CD14-positive monocyte (primary cell): Measurements from ENCODE around the gene CHPT1. TPM values are rescaled to one million over a fixed set of nuclear protein-coding genes. Genes with fewer than 3 reads are reported as not detected.
A peak's percentile ranks its signal among the peaks of the same experiment; 100 is the strongest.

Source experiments
- DNase-seq, 3 donors: peaks; one replicate each; pipeline ENCODE4 v3.0.0-alpha.2; 2011 to 2022
- H2AFZ ChIP-seq: 2 replicates; pipeline ENCODE4 v1.6.0; 2012; ENCODE audit warnings: mild to moderate bottlenecking, low read depth, low read length, inconsistent platforms; ENCODE audit not compliant: insufficient read depth, poor library complexity, severe bottlenecking
- H3K27ac ChIP-seq, 2 donors: 1 replicate in 1 of 2; 2 replicates in 1 of 2; pipeline ENCODE4 v1.5.1; 2012 to 2013; ENCODE audit warnings: low read length in 2 of 2, control low read depth in 1 of 2, inconsistent platforms in 1 of 2, low read depth in 1 of 2, mild to moderate bottlenecking in 1 of 2
- H3K27me3 ChIP-seq, 2 donors: one replicate each; pipeline versions ENCODE4 v1.6.0 to v1.6.1; 2011 to 2013; ENCODE audit warnings: low read length in 2 of 2; ENCODE audit not compliant: control insufficient read depth in 2 of 2, insufficient read depth in 2 of 2
- H3K36me3 ChIP-seq, 2 donors: replicated peaks in 1 of 2; 1 replicate in 1 of 2; 2 replicates in 1 of 2; pipeline versions ENCODE4 v1.5.1 to v1.6.1; 2012 to 2013; ENCODE audit warnings: low read length in 2 of 2, control low read depth in 1 of 2, inconsistent platforms in 1 of 2, mild to moderate bottlenecking in 1 of 2; ENCODE audit not compliant: insufficient read depth in 2 of 2, control insufficient read depth in 1 of 2
- H3K4me1 ChIP-seq, 2 donors: 1 replicate in 1 of 2; 2 replicates in 1 of 2; pipeline versions ENCODE4 v1.5.1 to v1.6.1; 2012 to 2013; ENCODE audit warnings: low read length in 2 of 2, control low read depth in 1 of 2, inconsistent platforms in 1 of 2, mild to moderate bottlenecking in 1 of 2, moderate library complexity in 1 of 2; ENCODE audit not compliant: insufficient read depth in 2 of 2, control insufficient read depth in 1 of 2
- H3K4me2 ChIP-seq: replicated peaks from 2 replicates; pipeline ENCODE3; 2012; ENCODE audit warnings: low read length, moderate library complexity, mild to moderate bottlenecking; ENCODE audit not compliant: poor library complexity, severe bottlenecking; ENCODE audit errors: extremely low read depth
- H3K4me3 ChIP-seq, 3 experiments: fragments of 200-600 bp in 1 of 3; sonication (generic) in 1 of 3; replicated peaks in 1 of 3; 1 replicate in 2 of 3; 2 replicates in 1 of 3; pipeline ENCODE4 v1.5.1; 2011 to 2013; ENCODE audit warnings: low read length in 3 of 3, mild to moderate bottlenecking in 3 of 3, control low read depth in 2 of 3, low read depth in 2 of 3, inconsistent platforms in 1 of 3, moderate library complexity in 1 of 3
- H3K79me2 ChIP-seq: 2 replicates; pipeline ENCODE4 v1.6.0; 2012; ENCODE audit warnings: mild to moderate bottlenecking, control low read depth, inconsistent platforms, low read length, moderate library complexity; ENCODE audit not compliant: insufficient read depth
- H3K9ac ChIP-seq: 2 replicates; pipeline ENCODE4 v1.6.0; 2017; ENCODE audit warnings: low read length, mild to moderate bottlenecking; ENCODE audit not compliant: insufficient read depth, poor library complexity, severe bottlenecking
- H3K9me3 ChIP-seq, 2 donors: replicated peaks in 1 of 2; 1 replicate in 1 of 2; 2 replicates in 1 of 2; pipeline versions ENCODE4 v1.5.1 to v1.6.1; 2012 to 2013; ENCODE audit warnings: low read length in 2 of 2, control low read depth in 1 of 2; ENCODE audit not compliant: control insufficient read depth in 1 of 2, insufficient read depth in 1 of 2
- H4K20me1 ChIP-seq: 2 replicates; pipeline ENCODE4 v1.6.0; 2012; ENCODE audit warnings: mild to moderate bottlenecking, low read length, control low read depth, moderate library complexity; ENCODE audit not compliant: insufficient read depth
- H3K27ac Mint-ChIP-seq, 7 donors: one replicate each; pipeline ENCODE4 v1.8.0; 2020; ENCODE audit warnings: mild to moderate bottlenecking in 7 of 7, mixed read lengths in 7 of 7, moderate library complexity in 6 of 7, inconsistent platforms in 2 of 7
- H3K27me3 Mint-ChIP-seq, 3 donors: one replicate each; pipeline ENCODE4 v1.8.0; 2021 to 2022; ENCODE audit warnings: low read depth in 3 of 3, mild to moderate bottlenecking in 3 of 3, mixed read lengths in 3 of 3, moderate library complexity in 3 of 3, inconsistent platforms in 1 of 3
- H3K36me3 Mint-ChIP-seq, 2 donors: one replicate each; pipeline ENCODE4 v1.8.0; 2020; ENCODE audit warnings: mixed read lengths in 2 of 2, inconsistent platforms in 1 of 2, mild to moderate bottlenecking in 1 of 2
- H3K4me1 Mint-ChIP-seq: one replicate; pipeline ENCODE4 v1.8.0; 2020; ENCODE audit warnings: mild to moderate bottlenecking, mixed read lengths
- H3K4me3 Mint-ChIP-seq, 2 donors: one replicate each; pipeline ENCODE4 v1.8.0; 2020; ENCODE audit warnings: mild to moderate bottlenecking in 2 of 2, mixed read lengths in 2 of 2, moderate library complexity in 1 of 2
- H3K9me3 Mint-ChIP-seq, 7 donors: one replicate each; pipeline ENCODE4 v1.8.0; 2020 to 2022; ENCODE audit warnings: mixed read lengths in 7 of 7, mild to moderate bottlenecking in 6 of 7, moderate library complexity in 6 of 7, inconsistent platforms in 2 of 7
- CTCF ChIP-seq: fragments of 200-600 bp; IDR thresholded peaks from one replicate; pipeline ENCODE4 v1.8.0; 2022; ENCODE audit warnings: antibody characterized with exemption, mild to moderate bottlenecking
- WGBS: methylation state at CpG from one replicate; pipeline ENCODE4 v1.1.5; 2013; ENCODE audit warnings: missing lambda C conversion rate; ENCODE audit not compliant: insufficient coverage; 5-methylcytosine and 5-hydroxymethylcytosine counted together
- intact Hi-C, 2 donors: fragments of 100-400 bp; cut with micrococcal nuclease; formaldehyde crosslinking; loops; one replicate each; pipeline versions ENCODE4 v1.15.0 to v1.15.1; 2023
- polyA minus RNA-seq: library from RNA; depleted of rRNA, polyadenylated mRNA; stranded (reverse); fragments of >200 nt; gene quantifications from 2 replicates; pipeline ENCODE4 v1.2.3, GENCODE V29; 2012
- polyA plus RNA-seq, 3 donors: library from polyadenylated mRNA; depleted of rRNA in 1 of 3; unstranded in 2 of 3; stranded (reverse) in 1 of 3; fragments of 300-500 nt in 2 of 3; fragments of >200 nt in 1 of 3; fragmentation: Illumina TruSeq in 2 of 3; gene quantifications; 1 replicate in 2 of 3; 2 replicates in 1 of 3; pipeline ENCODE4 v1.2.3, GENCODE V29; 2012 to 2021
- total RNA-seq, 12 experiments: library from RNA in 1 of 12; stranded (reverse) in 1 of 12; fragments of 120-200 nt in 1 of 12; gene quantifications; one replicate each; pipeline ENCODE4 v1.2.4 and lab custom pipeline; 2013 to 2026; ENCODE audit warnings: mixed read lengths in 6 of 12, inconsistent platforms in 1 of 12

CHPT1 gene
- total RNA-seq (2013): 51.7 TPM
- polyA plus RNA-seq (10 to 100 TPM; 30.9 to 92.7 (median 36.7) TPM), polyA minus RNA-seq (40.2 and 45.5 TPM in 2 replicates), total RNA-seq (lab: John Stamatoyannopoulos, UW) (6.5 to 58.3 (median 36.1) reads per million in 11 experiments)

DNA sequence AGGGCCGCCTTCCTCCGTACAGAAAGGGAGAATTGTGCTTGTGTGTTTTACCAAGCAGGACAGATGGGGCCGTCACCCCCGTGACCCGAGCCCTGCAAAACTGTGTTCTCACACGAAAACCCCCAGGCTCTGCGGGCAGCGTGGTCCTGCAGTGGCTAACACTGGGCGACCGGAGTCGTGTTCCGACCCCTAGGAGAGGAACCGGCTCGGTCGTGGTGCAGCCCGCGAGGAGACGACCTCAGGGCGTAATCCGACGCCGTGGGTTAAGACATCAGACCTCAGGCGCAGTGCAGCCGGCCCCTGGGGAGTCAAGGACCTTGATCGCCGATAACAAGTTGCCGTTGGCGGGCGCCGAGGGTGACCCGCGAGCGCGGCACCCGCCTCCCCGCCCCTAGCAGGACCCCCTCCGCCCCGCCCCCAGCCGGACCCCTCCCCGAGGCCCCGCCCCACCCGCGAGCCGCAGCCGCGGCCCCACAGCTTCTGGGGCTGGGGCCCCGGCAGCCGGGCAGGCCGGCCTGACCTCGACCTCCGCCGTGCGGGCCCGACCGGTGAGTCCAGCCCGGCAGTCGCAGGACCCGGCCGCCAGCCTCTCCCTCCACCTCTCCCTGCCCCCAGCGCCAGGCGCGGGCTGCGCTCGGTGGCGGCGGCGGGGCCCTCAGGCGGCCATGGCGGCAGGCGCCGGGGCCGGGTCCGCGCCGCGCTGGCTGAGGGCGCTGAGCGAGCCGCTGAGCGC is at the start of gene CHPT1:
CHPT1 (plus strand) TSS at position 444 of the 733 bp plus-strand sequence; CDS start at position 666, 222 bp downstream.
- Histone ChIP-seq H3K4me1 (peaks cover 32 to 60% of the 10 kb centered on the region in 2 donors), H3K27ac (peak within 1 kb of the TSS; percentile 57 to 87), H3K27me3 (no peaks in the 10 kb centered on the region), H3K79me2 (peaks cover 59% of the 10 kb centered on the region), H3K9me3 (no peaks in the 10 kb centered on the region), H4K20me1 (peaks cover 33% of the 10 kb centered on the region), H3K4me3 (peak within 1 kb of the TSS; percentile 89 to 94 (median 92)), H2AFZ (peak within 1 kb of the TSS; percentile 95), H3K4me2 (peak within 1 kb of the TSS; percentile 85), H3K36me3 (no peaks in the 10 kb centered on the region), H3K9ac (peak within 1 kb of the TSS; percentile 87)
- intact Hi-C loops: no loop called here
- Mint-ChIP-seq H3K27me3 (peaks cover 0 to 3% (median 2%) of the 10 kb centered on the region in 3 donors), H3K9me3 (no peaks in the 10 kb centered on the region), H3K4me1 (peaks cover 61% of the 10 kb centered on the region), H3K36me3 (no peaks in the 10 kb centered on the region), H3K4me3 (peak within 1 kb of the TSS; percentile 96), H3K27ac (peak within 1 kb of the TSS; percentile 83 to 93 (median 90))
- no peak for TF ChIP-seq CTCF
- DNase-seq: peak; percentile 48 to 49 (median 48)
- WGBS: under 1% methylated on average over 70 of the region's 80 CpGs

GRCh38 chr12:101647711-101648110 is 49.7 kb upstream of the CHPT1 start:
- H3K27me3 Mint-ChIP-seq: peaks cover 2 to 11% (median 3%) of the 10 kb centered on the region in 3 donors
- intact Hi-C loops: no loop called here
- H3K4me1 Mint-ChIP-seq: peaks cover 19% of the 10 kb centered on the region
- H3K27ac Mint-ChIP-seq: peak overlapping the region in 2 of 7 donors; percentile 16 to 58
- no peaks in the 10 kb centered on the region for H3K36me3 ChIP-seq
- DNase-seq: no peak
- H3K9ac ChIP-seq: no peak overlapping the region
- peaks cover 0 to under 1% of the 10 kb centered on the region in 2 donors for H3K27me3 ChIP-seq
- no peaks in the 10 kb centered on the region for H3K79me2 ChIP-seq
- H3K36me3 Mint-ChIP-seq: no peaks in the 10 kb centered on the region
- peaks cover 8 to 9% of the 10 kb centered on the region in 2 donors for H3K4me1 ChIP-seq
- TF ChIP-seq CTCF: no peak
- no peaks in the 10 kb centered on the region for H4K20me1 ChIP-seq
- H3K4me2 ChIP-seq: no peak overlapping the region
- no peak overlapping the region for H3K4me3 ChIP-seq
- no peak overlapping the region for H3K27ac ChIP-seq
- no peaks in the 10 kb centered on the region for H3K9me3 ChIP-seq
- no peak overlapping the region for H3K4me3 Mint-ChIP-seq
- peaks cover 0 to 2% (median 0%) of the 10 kb centered on the region in 7 donors for H3K9me3 Mint-ChIP-seq
- H2AFZ ChIP-seq: no peak overlapping the region
- 86% methylated on average over 1 of the region's 2 CpGs for WGBS
